Measurements from ENCODE around the gene NPHS1.

Gene NPHS1

DNA sequence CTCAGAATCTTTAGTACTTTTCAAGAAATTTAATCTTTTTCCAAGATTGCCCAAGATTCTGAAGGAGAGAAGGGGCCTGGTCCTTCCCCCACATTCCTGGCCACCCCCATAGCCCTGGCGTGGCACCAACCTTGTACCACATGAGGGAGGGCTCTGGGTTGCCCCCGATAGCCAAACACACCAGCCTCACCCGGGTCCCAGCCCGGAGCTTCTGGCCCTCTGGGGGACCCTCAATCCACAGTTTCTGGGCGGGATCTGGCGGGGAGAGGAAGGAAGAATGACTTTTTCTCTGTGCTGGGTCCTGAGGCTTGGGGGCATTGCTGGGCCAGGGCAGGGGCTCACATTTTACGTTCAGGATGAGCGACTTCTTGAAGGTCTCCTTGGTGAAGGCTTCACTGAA is 4.4 kb downstream of the NPHS1 start:
- TF ChIP-seq EZH2 (IDR thresholded peaks at IDR 0.05; ENCODE audit: borderline replicate concordance, low read length): no peak
- TF ChIP-seq, protein P1, sequence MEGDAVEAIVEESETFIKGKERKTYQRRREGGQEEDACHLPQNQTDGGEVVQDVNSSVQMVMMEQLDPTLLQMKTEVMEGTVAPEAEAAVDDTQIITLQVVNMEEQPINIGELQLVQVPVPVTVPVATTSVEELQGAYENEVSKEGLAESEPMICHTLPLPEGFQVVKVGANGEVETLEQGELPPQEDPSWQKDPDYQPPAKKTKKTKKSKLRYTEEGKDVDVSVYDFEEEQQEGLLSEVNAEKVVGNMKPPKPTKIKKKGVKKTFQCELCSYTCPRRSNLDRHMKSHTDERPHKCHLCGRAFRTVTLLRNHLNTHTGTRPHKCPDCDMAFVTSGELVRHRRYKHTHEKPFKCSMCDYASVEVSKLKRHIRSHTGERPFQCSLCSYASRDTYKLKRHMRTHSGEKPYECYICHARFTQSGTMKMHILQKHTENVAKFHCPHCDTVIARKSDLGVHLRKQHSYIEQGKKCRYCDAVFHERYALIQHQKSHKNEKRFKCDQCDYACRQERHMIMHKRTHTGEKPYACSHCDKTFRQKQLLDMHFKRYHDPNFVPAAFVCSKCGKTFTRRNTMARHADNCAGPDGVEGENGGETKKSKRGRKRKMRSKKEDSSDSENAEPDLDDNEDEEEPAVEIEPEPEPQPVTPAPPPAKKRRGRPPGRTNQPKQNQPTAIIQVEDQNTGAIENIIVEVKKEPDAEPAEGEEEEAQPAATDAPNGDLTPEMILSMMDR (IDR thresholded peaks at IDR 0.05; ENCODE audit: low read length): no peak
- Histone ChIP-seq H3K9me2 (ENCODE audit: low read depth, low read length) (no peaks in the 10 kb centered on the region), H3K4me1 (ENCODE audit: insufficient read depth, low read length, severe bottlenecking) (no peaks in the 10 kb centered on the region), H3K79me2 (ENCODE audit: insufficient read depth, low read length) (no peaks in the 10 kb centered on the region), H2AFZ (ENCODE audit: low read length) (no peak overlapping the region), H3K36me3 (ENCODE audit: insufficient read depth, low read length) (no peaks in the 10 kb centered on the region), H3K27ac (ENCODE audit: low read depth, low read length, poor library complexity, severe bottlenecking) (no peak overlapping the region), H3K27me3 (ENCODE audit: insufficient read depth, low read length) (0 out of 2 replicates have a peak, but pooled peaks cover 7% of the 10 kb centered on the region), H3K4me3 (ENCODE audit: low read depth, low read length, poor library complexity, severe bottlenecking) (no peak overlapping the region), H3K4me2 (ENCODE audit: low read length) (no peak overlapping the region), H3K9ac (ENCODE audit: low read length) (no peak overlapping the region), H3F3A (ENCODE audit: insufficient read depth, low read length) (no peaks in the 10 kb centered on the region), H4K20me1 (ENCODE audit: insufficient read depth, low read length) (no peaks in the 10 kb centered on the region), H3K9me3 (ENCODE audit: low read length) (no peaks in the 10 kb centered on the region)

DNA sequence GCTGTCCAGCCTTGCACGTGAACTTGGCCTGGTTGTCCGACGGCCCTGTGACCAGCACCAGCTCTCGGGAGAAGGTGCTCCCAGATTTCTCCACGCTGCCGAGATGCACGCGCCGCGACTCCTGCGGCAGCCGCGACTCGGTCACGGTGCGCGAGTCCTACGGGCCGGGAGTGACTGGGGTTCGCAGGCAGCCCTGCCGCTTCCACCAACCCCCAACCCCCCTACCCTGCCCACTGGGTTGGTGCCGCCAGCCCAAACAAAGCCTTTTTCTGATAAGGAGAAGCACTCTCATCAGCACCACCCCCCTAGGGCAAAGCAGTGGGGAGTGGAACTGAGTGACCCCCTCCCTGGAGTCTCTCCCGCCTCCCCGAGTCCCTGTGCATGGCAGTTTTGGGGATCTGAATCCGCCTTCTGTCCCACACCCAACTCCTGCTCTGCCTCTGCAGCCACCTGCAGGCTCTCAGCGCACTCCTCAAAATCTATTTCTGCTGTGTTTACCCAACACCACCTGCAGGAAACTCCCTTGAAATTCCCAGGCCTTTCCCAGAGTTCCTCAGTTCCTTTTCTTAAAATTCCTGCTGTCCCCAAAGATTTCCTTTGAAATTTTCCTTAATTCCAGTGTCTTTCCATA is 6.2 kb downstream of the NPHS1 start:
- TF ChIP-seq EZH2 (IDR thresholded peaks at IDR 0.05; ENCODE audit: borderline replicate concordance, low read length): no peak
- TF ChIP-seq, protein P1 (IDR thresholded peaks at IDR 0.05; ENCODE audit: low read length): no peak
- no peak overlapping the region for H3K9ac ChIP-seq (ENCODE audit: low read length)
- no peak overlapping the region for H3K27ac ChIP-seq (ENCODE audit: low read depth, low read length, poor library complexity, severe bottlenecking)
- no peaks in the 10 kb centered on the region for H3K4me1 ChIP-seq (ENCODE audit: insufficient read depth, low read length, severe bottlenecking)
- H3K36me3 ChIP-seq (ENCODE audit: insufficient read depth, low read length): no peaks in the 10 kb centered on the region
- no peak overlapping the region for H3K4me3 ChIP-seq (ENCODE audit: low read depth, low read length, poor library complexity, severe bottlenecking)
- 0 out of 2 replicates have a peak, but pooled peaks cover 7% of the 10 kb centered on the region for H3K27me3 ChIP-seq (ENCODE audit: insufficient read depth, low read length)
- no peaks in the 10 kb centered on the region for H3F3A ChIP-seq (ENCODE audit: insufficient read depth, low read length)
- H3K79me2 ChIP-seq (ENCODE audit: insufficient read depth, low read length): no peaks in the 10 kb centered on the region
- H3K4me2 ChIP-seq (ENCODE audit: low read length): no peak overlapping the region
- no peaks in the 10 kb centered on the region for H4K20me1 ChIP-seq (ENCODE audit: insufficient read depth, low read length)
- no peaks in the 10 kb centered on the region for H3K9me2 ChIP-seq (ENCODE audit: low read depth, low read length)
- H3K9me3 ChIP-seq (ENCODE audit: low read length): no peaks in the 10 kb centered on the region
- H2AFZ ChIP-seq (ENCODE audit: low read length): no peak overlapping the region

DNA sequence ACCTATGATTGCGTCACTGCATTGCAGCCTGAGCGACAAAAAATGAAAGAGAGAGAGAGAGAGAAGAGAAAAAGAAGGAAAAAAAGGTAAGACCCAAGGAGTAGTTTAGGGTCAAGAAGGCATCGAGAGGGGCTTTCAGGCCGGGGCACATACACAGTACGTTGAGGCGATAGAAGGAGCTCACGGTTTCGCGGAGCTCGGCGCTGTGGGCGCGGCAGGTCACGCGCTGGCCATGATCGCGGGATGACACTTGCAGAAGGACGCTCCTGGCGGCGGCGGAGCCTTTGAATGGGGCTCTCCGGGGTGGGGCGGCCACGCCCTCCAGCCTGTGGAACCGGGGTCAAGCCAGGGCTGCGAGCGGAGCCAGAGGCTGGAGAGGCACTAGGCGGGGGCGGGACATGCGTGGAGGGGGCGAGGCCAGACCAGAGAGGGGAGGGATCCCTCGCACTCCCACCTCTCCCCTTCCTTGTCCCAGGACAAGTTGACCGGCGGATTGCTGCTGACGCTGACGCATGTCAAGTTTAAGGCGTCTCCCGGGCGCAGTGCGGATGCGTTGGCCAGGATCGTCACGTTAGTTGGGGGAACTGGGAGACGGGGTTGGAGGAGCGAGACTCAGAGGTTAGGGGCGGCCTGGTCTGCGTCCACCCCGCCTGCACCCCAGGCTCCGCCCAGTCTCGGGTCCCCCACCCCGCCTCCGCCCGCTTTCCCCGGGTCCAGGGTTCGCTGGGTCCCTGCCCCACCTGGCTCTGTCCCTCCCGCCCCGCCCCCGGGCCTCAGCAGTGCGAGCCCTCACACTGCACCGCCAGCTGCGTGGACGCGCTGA is 6.9 kb downstream of the NPHS1 start:
- Histone ChIP-seq H4K20me1 (ENCODE audit: insufficient read depth, low read length) (no peaks in the 10 kb centered on the region), H3K4me2 (ENCODE audit: low read length) (no peak overlapping the region), H3K9ac (ENCODE audit: low read length) (no peak overlapping the region), H3K36me3 (ENCODE audit: insufficient read depth, low read length) (no peaks in the 10 kb centered on the region), H3K27me3 (ENCODE audit: insufficient read depth, low read length) (0 out of 2 replicates have a peak, but pooled peaks cover 7% of the 10 kb centered on the region), H3K9me3 (ENCODE audit: low read length) (no peaks in the 10 kb centered on the region), H3K4me1 (ENCODE audit: insufficient read depth, low read length, severe bottlenecking) (no peaks in the 10 kb centered on the region), H3K9me2 (ENCODE audit: low read depth, low read length) (no peaks in the 10 kb centered on the region), H3F3A (ENCODE audit: insufficient read depth, low read length) (no peaks in the 10 kb centered on the region), H3K4me3 (ENCODE audit: low read depth, low read length, poor library complexity, severe bottlenecking) (no peak overlapping the region), H3K27ac (ENCODE audit: low read depth, low read length, poor library complexity, severe bottlenecking) (no peak overlapping the region), H2AFZ (ENCODE audit: low read length) (no peak overlapping the region), H3K79me2 (ENCODE audit: insufficient read depth, low read length) (no peaks in the 10 kb centered on the region)
- TF ChIP-seq, protein P1 (IDR thresholded peaks at IDR 0.05; ENCODE audit: low read length): no peak
- no peak for TF ChIP-seq EZH2 (IDR thresholded peaks at IDR 0.05; ENCODE audit: borderline replicate concordance, low read length)
